Panc1 (cell line): ENCODE measurements around the gene GALNT15. TPM values are rescaled to one million over a fixed set of nuclear protein-coding genes. Genes with fewer than 3 reads are reported as not detected.

Experiments
- ATAC-seq: fragments of 200-7000 bp; cut with Tn5 transposase; 2 replicates; pipeline ENCODE4 v1.9.1; 2020; ENCODE audit warnings: mild to moderate bottlenecking, moderate library complexity
- BruUV-seq: library from RNA; stranded (reverse); fragments of 400-500 nt; replicated peaks from 2 replicates; lab custom pipeline; 2021; lab: Mats Ljungman, UMichigan
- CTCF ChIA-PET: fragments of 300-600 bp; sonication (Branson Sonifier 250); formaldehyde crosslinking; loops from one replicate; lab custom pipeline; 2022; ENCODE audit warnings: antibody characterized with exemption; lab: Charles Lee
- POLR2A ChIA-PET: fragments of 300-600 bp; sonication (Branson Sonifier 250); formaldehyde crosslinking; loops from one replicate; lab custom pipeline; 2022; ENCODE audit warnings: antibody characterized with exemption; lab: Charles Lee
- DNase-seq: peaks from one replicate; pipeline ENCODE4 v3.0.0-alpha.2; 2010; ENCODE audit warnings: low read depth, low spot score
- H3K27ac ChIP-seq: 2 replicates; pipeline ENCODE4 v1.5.1; 2011; ENCODE audit warnings: mild to moderate bottlenecking, low read length, inconsistent platforms
- H3K27me3 ChIP-seq: fragments of 200-500 bp; sonication (Bioruptor generic); 2 replicates; pipeline ENCODE4 v1.6.0; 2014; ENCODE audit warnings: low read length, inconsistent platforms; ENCODE audit not compliant: control insufficient read depth, insufficient read depth
- H3K36me3 ChIP-seq: fragments of 200-500 bp; sonication (Bioruptor generic); 2 replicates; pipeline ENCODE4 v1.5.1; 2014; ENCODE audit warnings: inconsistent platforms, mild to moderate bottlenecking, low read length, moderate library complexity; ENCODE audit not compliant: control insufficient read depth, insufficient read depth
- H3K4me1 ChIP-seq: 2 replicates; pipeline ENCODE4 v1.5.1; 2011; ENCODE audit warnings: inconsistent platforms, mild to moderate bottlenecking, low read length, moderate library complexity; ENCODE audit not compliant: control insufficient read depth, insufficient read depth
- H3K4me3 ChIP-seq, 2 experiments: 2 replicates each; pipeline ENCODE4 v1.5.1; 2011 to 2012; ENCODE audit warnings: low read depth in 2 of 2, low read length in 2 of 2, mild to moderate bottlenecking in 2 of 2, inconsistent platforms in 1 of 2, moderate library complexity in 1 of 2
- H3K9me3 ChIP-seq: fragments of 200-500 bp; sonication (Bioruptor generic); 2 replicates; pipeline ENCODE4 v1.5.1; 2014; ENCODE audit warnings: low read depth, mild to moderate bottlenecking, inconsistent platforms, low read length, moderate library complexity; ENCODE audit not compliant: control insufficient read depth, insufficient read depth
- CTCF ChIP-seq: fragments of 450-650 bp; IDR thresholded peaks from 2 replicates; pipeline ENCODE4 v1.5.1; 2017; ENCODE audit warnings: mild to moderate bottlenecking
- POLR2AphosphoS5 ChIP-seq: IDR thresholded peaks from 2 replicates; pipeline ENCODE4 v1.6.1; 2012; ENCODE audit warnings: mild to moderate bottlenecking, low read depth, low read length, moderate library complexity
- REST ChIP-seq, 2 experiments: IDR thresholded peaks; 2 replicates each; pipeline ENCODE4 v1.6.1; 2011 to 2012; ENCODE audit warnings: low read depth in 2 of 2, control low read depth in 1 of 2, low read length in 1 of 2, mild to moderate bottlenecking in 1 of 2, moderate library complexity in 1 of 2; ENCODE audit not compliant: insufficient read depth in 1 of 2
- SIN3A ChIP-seq: IDR thresholded peaks from 2 replicates; pipeline ENCODE4 v1.6.1; 2012; ENCODE audit warnings: low read depth, mild to moderate bottlenecking, low read length, moderate library complexity, borderline replicate concordance; ENCODE audit not compliant: insufficient read depth
- TCF7L2 ChIP-seq: IDR thresholded peaks from 2 replicates; pipeline ENCODE4 v1.6.1; 2011; ENCODE audit warnings: mild to moderate bottlenecking, low read depth, low read length, inconsistent platforms
- in situ Hi-C: cut with HindIII; loops from 2 replicates; pipeline ENCODE4 v1.10.0; 2016; ENCODE audit warnings: low sequenced_read_pairs, low pct_unique_long_range_greater_than_20kb
- intact Hi-C: fragments of 100-400 bp; cut with micrococcal nuclease; formaldehyde crosslinking; loops from one replicate; pipeline ENCODE4 v1.10.0; 2022; ENCODE audit not compliant: unreplicated experiment
- total RNA-seq: library from RNA; stranded (reverse); gene quantifications from one replicate; pipeline ENCODE4 v1.2.1, GENCODE V29; 2021; ENCODE audit not compliant: unreplicated experiment

Gene GALNT15
- total RNA-seq, 1 experiment from 2014 or later = 0.10 TPM

- TF ChIP-seq TCF7L2 = no peak
- Histone ChIP-seq H3K27ac (no peak overlapping the region), H3K36me3 (no peaks in the 10 kb centered on the region), H3K9me3 (no peaks in the 10 kb centered on the region), H3K4me1 (no peaks in the 10 kb centered on the region), H3K27me3 (no peaks in the 10 kb centered on the region), H3K4me3 (no peak overlapping the region)
- in situ Hi-C loops (no loop called here), intact Hi-C loops (no loop called here)
- DNase-seq = no peak
- CTCF ChIA-PET = no interaction called here
- no peak for ATAC-seq
- no TSS peak for BruUV-seq
- POLR2A ChIA-PET = no interaction called here
Measured at GRCh38 chr3:16168211-16168610, 6.3 kb upstream of the GALNT15 start.

- Histone ChIP-seq H3K36me3 (no peaks in the 10 kb centered on the region), H3K9me3 (no peaks in the 10 kb centered on the region), H3K27ac (no peak overlapping the region), H3K4me3 (no peak overlapping the region), H3K27me3 (no peaks in the 10 kb centered on the region), H3K4me1 (no peaks in the 10 kb centered on the region; the same call in none of the 2 replicates)
- CTCF ChIA-PET = no interaction called here
- in situ Hi-C loops (no loop called here), intact Hi-C loops (loop anchor here (10.0 kb wide), 1 partner anchor 356 kb away; no protein-coding TSS in a partner anchor)
- TF ChIP-seq SIN3A = no peak
- no peak for TF ChIP-seq REST (IDR thresholded peaks at IDR 0.05; ENCODE audit: insufficient read depth in 1 of 2, low read depth in 2 of 2, low read length in 1 of 2)
- TF ChIP-seq TCF7L2 = no peak
- TF ChIP-seq POLR2AphosphoS5 = no peak
- TF ChIP-seq CTCF = no peak
- BruUV-seq = no TSS peak
- DNase-seq (no peak), ATAC-seq (no peak)
- POLR2A ChIA-PET = no interaction called here
Measured at GRCh38 chr3:16171009-16171408, 3.5 kb upstream of the GALNT15 start.

- H3K9me3 ChIP-seq = no peaks in the 10 kb centered on the region
- H3K36me3 ChIP-seq = no peaks in the 10 kb centered on the region
- no peak for ATAC-seq
- H3K27ac ChIP-seq = no peak overlapping the region
- H3K27me3 ChIP-seq = no peaks in the 10 kb centered on the region
- DNase-seq = no peak
- no peak overlapping the region for H3K4me3 ChIP-seq
- in situ Hi-C loops (no loop called here), intact Hi-C loops (loop anchor here (10.0 kb wide), 1 partner anchor 357 kb away; no protein-coding TSS in a partner anchor)
- CTCF ChIA-PET = no interaction called here
- H3K4me1 ChIP-seq = peaks cover 7% of the 10 kb centered on the region
- no TSS peak for BruUV-seq
- POLR2A ChIA-PET = no interaction called here
- TF ChIP-seq SIN3A = no peak
- no peak for TF ChIP-seq TCF7L2
- no peak for TF ChIP-seq REST (IDR thresholded peaks at IDR 0.05; ENCODE audit: insufficient read depth in 1 of 2, low read depth in 2 of 2, low read length in 1 of 2)
- no peak for TF ChIP-seq CTCF
- no peak for TF ChIP-seq POLR2AphosphoS5
Measured at GRCh38 chr3:16171825-16172224, 2.7 kb upstream of the GALNT15 start.
